Transverse colon (tissue), 4 donors: ENCODE measurements around the gene SLC2A9. TPM values are rescaled to one million over a fixed set of nuclear protein-coding genes. Genes with fewer than 3 reads are reported as not detected.

Experiments
- DNase-seq: peaks from one replicate; pipeline ENCODE4 v3.0.0-alpha.2; 2019
- H3K27ac ChIP-seq, 4 donors: fragments of 200-600 bp; sonication (generic); 2 replicates each; pipeline ENCODE4 v1.5.1; 2016 to 2018; ENCODE audit warnings: inconsistent platforms in 4 of 4
- H3K27me3 ChIP-seq: fragments of 200-600 bp; sonication (generic); 2 replicates; pipeline ENCODE4 v1.5.1; 2017; ENCODE audit warnings: inconsistent platforms
- H3K36me3 ChIP-seq, 4 donors: fragments of 200-600 bp; sonication (generic); 2 replicates each; pipeline ENCODE4 v1.5.1; 2017 to 2019; ENCODE audit warnings: inconsistent platforms in 4 of 4
- H3K4me1 ChIP-seq, 4 donors: fragments of 200-600 bp; sonication (generic); 2 replicates each; pipeline ENCODE4 v1.5.1; 2017 to 2020; ENCODE audit warnings: inconsistent platforms in 4 of 4
- H3K4me3 ChIP-seq, 4 donors: fragments of 200-600 bp; sonication (generic); 1 replicate in 1 of 4; 2 replicates in 3 of 4; pipeline versions ENCODE4 v1.5.1 to v1.6.1; 2017 to 2019; ENCODE audit warnings: inconsistent platforms in 4 of 4
- H3K9me3 ChIP-seq, 2 donors: fragments of 200-600 bp; sonication (generic); 2 replicates each; pipeline ENCODE4 v1.5.1; 2017 to 2019; ENCODE audit warnings: inconsistent platforms in 2 of 2
- EP300 ChIP-seq: sonication (generic); formaldehyde crosslinking; IDR thresholded peaks from one replicate; pipeline ENCODE4 v1.6.1; 2017; ENCODE audit warnings: antibody characterized with exemption, low read depth
- POLR2A ChIP-seq: fragments of 450-650 bp; IDR thresholded peaks from one replicate; pipeline ENCODE4 v1.6.1; 2016; ENCODE audit warnings: antibody characterized with exemption, mild to moderate bottlenecking, moderate library complexity
- POLR2AphosphoS5 ChIP-seq, 3 donors: sonication (generic); formaldehyde crosslinking; IDR thresholded peaks; one replicate each; pipeline ENCODE4 v1.6.1; 2016; ENCODE audit warnings: antibody characterized with exemption in 3 of 3
- WGBS, 2 donors: methylation state at CpG; one replicate each; pipeline ENCODE4 v1.1.5; 2018; ENCODE audit warnings: low coverage in 1 of 2; 5-methylcytosine and 5-hydroxymethylcytosine counted together
- in situ Hi-C, 4 donors: fragments of 200-750 bp; cut with MboI; loops; one replicate each; pipeline versions ENCODE4 v1.15.0 to v1.15.1; 2017; ENCODE audit warnings: low sequenced_read_pairs in 3 of 4, low pct_ligation_motif_present in 1 of 4, low pct_unique_long_range_greater_than_20kb in 1 of 4
- intact Hi-C: fragments of 100-400 bp; cut with DNase I; formaldehyde crosslinking; loops from one replicate; pipeline ENCODE4 v1.15.1; 2023; ENCODE audit warnings: low total_unique reads
- total RNA-seq, 4 donors: library from RNA; depleted of rRNA; stranded (reverse); fragments of >200 nt; gene quantifications; one replicate each; pipeline ENCODE4 v1.1.0, GENCODE V29; 2016
- TF ChIP-seq, protein P1 (sequence below), 5 experiments: fragments of 200-600 bp in 3 of 5; fragments of 450-650 bp in 2 of 5; sonication (generic) in 3 of 5; IDR thresholded peaks; 1 replicate in 2 of 5; 2 replicates in 3 of 5; pipeline ENCODE4 v1.5.1; 2016 to 2017; ENCODE audit warnings: antibody characterized with exemption in 5 of 5, inconsistent platforms in 3 of 5, mild to moderate bottlenecking in 2 of 5, moderate library complexity in 1 of 5

The SLC2A9 gene
- total RNA-seq, 4 donors from 2014 or later: 2.2 to 4.0 (median 3.4) TPM; not detected in 1

GRCh38 chr4:9952415-9952950, 68.8 kb downstream of the SLC2A9 start:
- TF ChIP-seq POLR2AphosphoS5 (IDR thresholded peaks at IDR 0.05) (no peak), EP300 (no peak), POLR2A (no peak)
- TF ChIP-seq, protein P1, sequence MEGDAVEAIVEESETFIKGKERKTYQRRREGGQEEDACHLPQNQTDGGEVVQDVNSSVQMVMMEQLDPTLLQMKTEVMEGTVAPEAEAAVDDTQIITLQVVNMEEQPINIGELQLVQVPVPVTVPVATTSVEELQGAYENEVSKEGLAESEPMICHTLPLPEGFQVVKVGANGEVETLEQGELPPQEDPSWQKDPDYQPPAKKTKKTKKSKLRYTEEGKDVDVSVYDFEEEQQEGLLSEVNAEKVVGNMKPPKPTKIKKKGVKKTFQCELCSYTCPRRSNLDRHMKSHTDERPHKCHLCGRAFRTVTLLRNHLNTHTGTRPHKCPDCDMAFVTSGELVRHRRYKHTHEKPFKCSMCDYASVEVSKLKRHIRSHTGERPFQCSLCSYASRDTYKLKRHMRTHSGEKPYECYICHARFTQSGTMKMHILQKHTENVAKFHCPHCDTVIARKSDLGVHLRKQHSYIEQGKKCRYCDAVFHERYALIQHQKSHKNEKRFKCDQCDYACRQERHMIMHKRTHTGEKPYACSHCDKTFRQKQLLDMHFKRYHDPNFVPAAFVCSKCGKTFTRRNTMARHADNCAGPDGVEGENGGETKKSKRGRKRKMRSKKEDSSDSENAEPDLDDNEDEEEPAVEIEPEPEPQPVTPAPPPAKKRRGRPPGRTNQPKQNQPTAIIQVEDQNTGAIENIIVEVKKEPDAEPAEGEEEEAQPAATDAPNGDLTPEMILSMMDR (IDR thresholded peaks at IDR 0.05): no peak
- 77 to 80% methylated on average over 6 to 8 of the region's 8 CpGs for whole genome bisulfite sequencing, 2 donors
- Histone ChIP-seq H3K27ac (no peak overlapping the region), H3K27me3 (no peaks in the 10 kb centered on the region), H3K4me3 (no peak overlapping the region), H3K4me1 (no peaks in the 10 kb centered on the region), H3K9me3 (no peaks in the 10 kb centered on the region), H3K36me3 (no peaks in the 10 kb centered on the region)
- DNase-seq: no peak
- in situ Hi-C loops (no loop called here), intact Hi-C loops (no loop called here)

GRCh38 chr4:9949573-9949972, 71.7 kb downstream of the SLC2A9 start:
- no peaks in the 10 kb centered on the region for H3K36me3 ChIP-seq
- no peak overlapping the region for H3K27ac ChIP-seq
- TF ChIP-seq POLR2A (no peak), POLR2AphosphoS5 (IDR thresholded peaks at IDR 0.05) (no peak), EP300 (no peak)
- TF ChIP-seq, protein P1 (IDR thresholded peaks at IDR 0.05): no peak
- H3K27me3 ChIP-seq: no peaks in the 10 kb centered on the region
- no peaks in the 10 kb centered on the region for H3K4me1 ChIP-seq
- H3K4me3 ChIP-seq: no peak overlapping the region
- 89 to 96% methylated on average over 1 to 2 of the region's 2 CpGs for WGBS, 2 donors
- DNase-seq: no peak
- intact Hi-C loops (no loop called here), in situ Hi-C loops (no loop called here)
- H3K9me3 ChIP-seq: no peaks in the 10 kb centered on the region

DNA sequence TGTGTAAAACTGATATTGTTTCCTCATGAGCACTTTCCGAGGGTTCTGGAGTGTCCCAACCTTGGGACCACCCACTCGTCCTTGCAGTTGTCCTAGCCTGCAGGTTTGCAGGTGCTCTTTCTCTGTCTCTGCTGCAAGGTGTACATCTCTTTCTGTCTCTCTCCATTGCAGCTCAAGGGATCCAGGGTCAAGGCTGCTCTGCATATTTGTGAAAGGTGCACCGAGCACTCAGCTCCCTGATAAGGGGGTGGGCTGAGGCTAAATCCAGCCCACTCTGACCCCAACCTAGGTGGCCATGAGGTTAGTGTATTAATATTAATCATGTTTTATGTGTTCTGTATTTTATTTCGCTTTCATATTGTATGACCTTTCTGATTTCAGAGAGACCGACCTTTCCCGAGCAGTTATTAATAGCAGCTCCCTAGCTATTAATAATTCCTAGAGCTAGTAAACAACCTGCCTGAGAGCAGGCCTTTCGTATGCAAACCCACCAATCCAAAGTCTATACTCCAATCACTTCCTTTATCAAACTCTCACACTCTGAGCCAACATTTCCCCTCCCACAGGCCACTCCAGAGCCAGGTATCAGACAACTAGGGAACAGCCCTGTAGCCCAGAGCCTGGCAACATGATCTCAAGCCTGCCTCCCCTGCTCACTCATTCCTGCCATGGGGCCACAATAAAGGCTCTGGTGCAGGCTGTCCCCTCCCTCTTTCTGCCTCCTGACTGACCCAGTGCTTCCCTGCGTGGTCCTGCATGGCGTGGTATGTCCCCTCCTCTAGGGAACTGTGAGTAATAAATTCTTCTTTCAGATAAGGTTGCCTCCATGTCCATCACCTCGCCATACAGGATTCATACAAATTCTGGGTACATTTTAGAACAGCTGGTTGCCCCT, 73.9 kb downstream of the SLC2A9 start:
- H3K27me3 ChIP-seq: no peaks in the 10 kb centered on the region
- no peak overlapping the region for H3K27ac ChIP-seq
- H3K36me3 ChIP-seq: no peaks in the 10 kb centered on the region
- intact Hi-C loops (no loop called here), in situ Hi-C loops (no loop called here)
- 81 to 82% methylated on average over 6 to 10 of the region's 10 CpGs for WGBS, 2 donors
- no peaks in the 10 kb centered on the region for H3K4me1 ChIP-seq
- TF ChIP-seq POLR2AphosphoS5 (IDR thresholded peaks at IDR 0.05): no peak
- TF ChIP-seq EP300: no peak
- no peak for TF ChIP-seq POLR2A
- no peak overlapping the region for H3K4me3 ChIP-seq
- no peaks in the 10 kb centered on the region for H3K9me3 ChIP-seq
- no peak for DNase-seq

GRCh38 chr4:9946170-9946569, 75.1 kb downstream of the SLC2A9 start:
- in situ Hi-C loops: no loop called here
- no peak for DNase-seq
- H3K4me3 ChIP-seq: no peak overlapping the region

More at GRCh38 chr4:9946170-9946569, 75.1 kb downstream of the SLC2A9 start:
- Histone ChIP-seq H3K36me3 (no peaks in the 10 kb centered on the region), H3K27ac (no peak overlapping the region), H3K4me1 (no peaks in the 10 kb centered on the region), H3K27me3 (no peaks in the 10 kb centered on the region), H3K9me3 (no peaks in the 10 kb centered on the region)
- intact Hi-C loops: no loop called here
- TF ChIP-seq, protein P1 (IDR thresholded peaks at IDR 0.05): no peak
- no peak for TF ChIP-seq POLR2A
- TF ChIP-seq POLR2AphosphoS5 (IDR thresholded peaks at IDR 0.05): no peak
- TF ChIP-seq EP300: no peak
- WGBS, 2 donors: 89 to 100% methylated on average over 1 to 2 of the region's 2 CpGs
